Suprapubic skin (tissue), 4 donors: Measurements from ENCODE around the gene SULF2. TPM values are rescaled to one million over a fixed set of nuclear protein-coding genes. Genes with fewer than 3 reads are reported as not detected.

ENCODE experiments used
- DNase-seq, 2 donors: peaks; one replicate each; pipeline ENCODE4 v3.0.0-alpha.2; 2019; ENCODE audit warnings: low spot score in 2 of 2
- H3K27ac ChIP-seq: fragments of 200-600 bp; sonication (generic); one replicate; pipeline ENCODE4 v1.5.1; 2019
- H3K27me3 ChIP-seq: fragments of 200-600 bp; sonication (generic); one replicate; pipeline ENCODE4 v1.5.1; 2019
- H3K36me3 ChIP-seq: fragments of 200-600 bp; sonication (generic); one replicate; pipeline ENCODE4 v1.5.1; 2019
- H3K4me1 ChIP-seq: fragments of 200-600 bp; sonication (generic); one replicate; pipeline ENCODE4 v1.5.1; 2019
- H3K4me3 ChIP-seq: fragments of 200-600 bp; sonication (generic); one replicate; pipeline ENCODE4 v1.5.1; 2019; ENCODE audit warnings: mild to moderate bottlenecking
- H3K9me3 ChIP-seq: fragments of 200-600 bp; sonication (generic); one replicate; pipeline ENCODE4 v1.5.1; 2019
- CTCF ChIP-seq, 2 donors: fragments of 200-600 bp in 1 of 2; fragments of 450-650 bp in 1 of 2; sonication (generic) in 1 of 2; IDR thresholded peaks; one replicate each; pipeline ENCODE4 v1.5.1; 2016 to 2019; ENCODE audit warnings: antibody characterized with exemption in 2 of 2, mild to moderate bottlenecking in 1 of 2, moderate library complexity in 1 of 2
- EP300 ChIP-seq: sonication (generic); formaldehyde crosslinking; IDR thresholded peaks from one replicate; pipeline ENCODE4 v1.6.1; 2017; ENCODE audit warnings: antibody characterized with exemption
- POLR2A ChIP-seq, 2 donors: fragments of 450-650 bp; IDR thresholded peaks; one replicate each; pipeline ENCODE4 v1.6.1; 2017; ENCODE audit warnings: antibody characterized with exemption in 2 of 2, mild to moderate bottlenecking in 2 of 2, moderate library complexity in 2 of 2
- POLR2AphosphoS5 ChIP-seq, 3 donors: sonication (generic); formaldehyde crosslinking; IDR thresholded peaks; one replicate each; pipeline ENCODE4 v1.6.1; 2017; ENCODE audit warnings: antibody characterized with exemption in 3 of 3
- WGBS: methylation state at CpG from one replicate; pipeline ENCODE4 v1.1.5; 2018; 5-methylcytosine and 5-hydroxymethylcytosine counted together
- total RNA-seq, 4 donors: library from RNA; depleted of rRNA; stranded (reverse); fragments of >200 nt; gene quantifications; one replicate each; pipeline ENCODE4 v1.1.0, GENCODE V29; 2016

The SULF2 gene
- total RNA-seq, 4 donors from 2014 or later = 28.4 to 95.4 (median 57.5) TPM

- Histone ChIP-seq H3K4me3 (no peak overlapping the region), H3K4me1 (peaks cover 14% of the 10 kb centered on the region), H3K36me3 (no peaks in the 10 kb centered on the region), H3K27ac (no peak overlapping the region), H3K9me3 (no peaks in the 10 kb centered on the region), H3K27me3 (no peaks in the 10 kb centered on the region)
- 90% methylated on average over 2 of the region's 2 CpGs for WGBS
- TF ChIP-seq CTCF (IDR thresholded peaks at IDR 0.05) = no peak
- TF ChIP-seq EP300 = no peak
- no peak for TF ChIP-seq POLR2AphosphoS5 (IDR thresholded peaks at IDR 0.05)
- no peak for TF ChIP-seq POLR2A (IDR thresholded peaks at IDR 0.05)
- DNase-seq = no peak
Measured at GRCh38 chr20:47612670-47613069, 172.6 kb downstream of the SULF2 start.

- TF ChIP-seq EP300 (no peak), POLR2A (IDR thresholded peaks at IDR 0.05) (no peak), CTCF (IDR thresholded peaks at IDR 0.05) (no peak), POLR2AphosphoS5 (IDR thresholded peaks at IDR 0.05) (no peak)
- Histone ChIP-seq H3K36me3 (no peaks in the 10 kb centered on the region), H3K4me3 (no peak overlapping the region), H3K9me3 (no peaks in the 10 kb centered on the region), H3K27ac (no peak overlapping the region), H3K27me3 (no peaks in the 10 kb centered on the region), H3K4me1 (peaks cover 19% of the 10 kb centered on the region)
- DNase-seq = no peak
- WGBS = 95% methylated on average over 9 of the region's 9 CpGs
Measured at GRCh38 chr20:47611785-47612184, 173.5 kb downstream of the SULF2 start.

GRCh38 chr20:47610945-47611250, 174.4 kb downstream of the SULF2 start:
- H3K4me3 ChIP-seq = no peak overlapping the region
- H3K27me3 ChIP-seq = no peaks in the 10 kb centered on the region
- H3K27ac ChIP-seq = no peak overlapping the region
- peaks cover 19% of the 10 kb centered on the region for H3K4me1 ChIP-seq
- TF ChIP-seq CTCF (IDR thresholded peaks at IDR 0.05) = no peak
- no peak for TF ChIP-seq POLR2AphosphoS5 (IDR thresholded peaks at IDR 0.05)
- TF ChIP-seq POLR2A (IDR thresholded peaks at IDR 0.05) = no peak
- no peak for TF ChIP-seq EP300
- DNase-seq = no peak
- H3K36me3 ChIP-seq = no peaks in the 10 kb centered on the region
- H3K9me3 ChIP-seq = no peaks in the 10 kb centered on the region

GRCh38 chr20:47610247-47610944, 174.9 kb downstream of the SULF2 start:
- H3K4me1 ChIP-seq = peaks cover 19% of the 10 kb centered on the region
- H3K9me3 ChIP-seq = no peaks in the 10 kb centered on the region
- no peaks in the 10 kb centered on the region for H3K36me3 ChIP-seq
- DNase-seq = no peak
- WGBS = 65% methylated on average over 6 of the region's 6 CpGs
- no peaks in the 10 kb centered on the region for H3K27me3 ChIP-seq
- TF ChIP-seq EP300 = no peak
- no peak for TF ChIP-seq CTCF (IDR thresholded peaks at IDR 0.05)
- no peak for TF ChIP-seq POLR2AphosphoS5 (IDR thresholded peaks at IDR 0.05)
- TF ChIP-seq POLR2A (IDR thresholded peaks at IDR 0.05) = no peak
- H3K4me3 ChIP-seq = no peak overlapping the region
- H3K27ac ChIP-seq = no peak overlapping the region

- peaks cover 19% of the 10 kb centered on the region for H3K4me1 ChIP-seq
- H3K4me3 ChIP-seq = no peak overlapping the region
- 88% methylated on average over 5 of the region's 5 CpGs for WGBS
- H3K27me3 ChIP-seq = no peaks in the 10 kb centered on the region
- H3K27ac ChIP-seq = no peak overlapping the region
- no peaks in the 10 kb centered on the region for H3K36me3 ChIP-seq
- no peaks in the 10 kb centered on the region for H3K9me3 ChIP-seq
- DNase-seq = no peak
- TF ChIP-seq CTCF (IDR thresholded peaks at IDR 0.05) (no peak), EP300 (no peak), POLR2AphosphoS5 (IDR thresholded peaks at IDR 0.05) (no peak), POLR2A (IDR thresholded peaks at IDR 0.05) (no peak)
Measured at GRCh38 chr20:47609001-47609400, 176.3 kb downstream of the SULF2 start.
